ENCODE measurements around the gene TEDC1. TPM values are rescaled to one million over a fixed set of nuclear protein-coding genes. Genes with fewer than 3 reads are reported as not detected.

The TEDC1 gene
- total RNA-seq, 1 experiment from 2014 or later = 26.2 TPM

- no peak overlapping the region for H2BK120ac ChIP-seq (ENCODE audit: low read depth, low read length, poor library complexity, severe bottlenecking)
- no peaks in the 10 kb centered on the region for H3K9me3 ChIP-seq (ENCODE audit: control insufficient read depth, low read depth, low read length)
- H2AK5ac ChIP-seq (ENCODE audit: insufficient read length, low read length) = no peak overlapping the region
- no peaks in the 10 kb centered on the region for H3K79me1 ChIP-seq (ENCODE audit: insufficient read depth, low read depth, low read length, poor library complexity, severe bottlenecking)
- H3K56ac ChIP-seq (ENCODE audit: insufficient read length, low read depth, low read length) = no peak overlapping the region
- H2AFZ ChIP-seq (ENCODE audit: low read length) = no peak overlapping the region
- no peaks in the 10 kb centered on the region for H4K20me1 ChIP-seq (ENCODE audit: control insufficient read depth, insufficient read depth, insufficient read length)
- no peak overlapping the region for H3K9ac ChIP-seq (ENCODE audit: extremely low read depth, insufficient read length, low read length)
- no peak overlapping the region for H2BK12ac ChIP-seq (ENCODE audit: insufficient read length, low read depth, low read length)
- H3K27ac Mint-ChIP-seq = no peak overlapping the region
- no peaks in the 10 kb centered on the region for H3K79me2 ChIP-seq (ENCODE audit: insufficient read depth, low read length)
- WGBS (ENCODE audit: extremely low coverage, insufficient read length, low lambda C conversion rate) = no CpG with 5 or more reads among the region's 9 CpGs
- H2BK20ac ChIP-seq (ENCODE audit: low read depth, low read length, poor library complexity, severe bottlenecking) = no peak overlapping the region
- H3K36me3 Mint-ChIP-seq (ENCODE audit: insufficient read depth in 1 of 3, low read depth in 3 of 3) = no peaks in the 10 kb centered on the region; a peak in 2 of 7 replicates
- H3K14ac ChIP-seq (ENCODE audit: insufficient read depth, low read length) = no peak overlapping the region
- peaks cover 2 to 63% of the 10 kb centered on the region in 2 experiments; a peak in 4 of 5 replicates for H3K9me3 Mint-ChIP-seq
- peaks cover 2% of the 10 kb centered on the region; the same call in 1 of the 2 replicates for H3K27me3 ChIP-seq (ENCODE audit: insufficient read depth, low read length)
- H3K27ac ChIP-seq (ENCODE audit: insufficient read length, low read depth, low read length) = no peak overlapping the region
- H4K5ac ChIP-seq (ENCODE audit: insufficient read length, low read depth, low read length) = no peak overlapping the region
- no peak overlapping the region for H3T11ph ChIP-seq (ENCODE audit: low read length)
- no peak for TF ChIP-seq CTCF (conservative IDR thresholded peaks at IDR 0.05)
- peaks cover 30% of the 10 kb centered on the region for H3K27me3 Mint-ChIP-seq (ENCODE audit: low read depth)
- no peak overlapping the region for H4K8ac ChIP-seq (replicated peaks; ENCODE audit: insufficient read length, low read depth, low read length)
- H4K91ac ChIP-seq (ENCODE audit: insufficient read length, low read depth, low read length) = no peak overlapping the region
- no peak overlapping the region for H3K23ac ChIP-seq (ENCODE audit: insufficient read length, low read depth, low read length)
- no peak overlapping the region for H2BK5ac ChIP-seq (ENCODE audit: insufficient read length, low read length)
- H2BK15ac ChIP-seq (ENCODE audit: low read depth, low read length) = no peak overlapping the region
- no peak overlapping the region for H3K4me3 Mint-ChIP-seq
- no peaks in the 10 kb centered on the region for H3K4me1 Mint-ChIP-seq
- H3K23me2 ChIP-seq (ENCODE audit: insufficient read length, low read depth, low read length, poor library complexity, severe bottlenecking) = no peaks in the 10 kb centered on the region
- H3K4ac ChIP-seq (ENCODE audit: low read depth, low read length) = no peak overlapping the region
- no peaks in the 10 kb centered on the region for H3K4me1 ChIP-seq (ENCODE audit: insufficient read depth, low read length)
- DNase-seq = no peak
- H3K18ac ChIP-seq (ENCODE audit: insufficient read length, low read depth, low read length) = no peak overlapping the region
- H3K4me2 ChIP-seq (ENCODE audit: insufficient read depth, insufficient read length, low read length) = no peak overlapping the region
Measured at GRCh38 chr14:105533391-105533790, 42.3 kb downstream of the TEDC1 start.

Measured in H9 (cell line).